NCI-H1436 treated with DMSO at 0.1 percent for 48 hours (cell line): ENCODE data around the gene DAP3.
A peak's percentile ranks its signal among the peaks of the same experiment; 100 is the strongest.
"Not testable (repeated sequence)": the region's sequence is repeated elsewhere in the genome, so short reads cannot be mapped to it uniquely, and the experiment has no call there.

Experiments
- DNase-seq: peaks from one replicate; lab custom pipeline; 2025; lab: John Stamatoyannopoulos, UW

DAP3 gene

DNA sequence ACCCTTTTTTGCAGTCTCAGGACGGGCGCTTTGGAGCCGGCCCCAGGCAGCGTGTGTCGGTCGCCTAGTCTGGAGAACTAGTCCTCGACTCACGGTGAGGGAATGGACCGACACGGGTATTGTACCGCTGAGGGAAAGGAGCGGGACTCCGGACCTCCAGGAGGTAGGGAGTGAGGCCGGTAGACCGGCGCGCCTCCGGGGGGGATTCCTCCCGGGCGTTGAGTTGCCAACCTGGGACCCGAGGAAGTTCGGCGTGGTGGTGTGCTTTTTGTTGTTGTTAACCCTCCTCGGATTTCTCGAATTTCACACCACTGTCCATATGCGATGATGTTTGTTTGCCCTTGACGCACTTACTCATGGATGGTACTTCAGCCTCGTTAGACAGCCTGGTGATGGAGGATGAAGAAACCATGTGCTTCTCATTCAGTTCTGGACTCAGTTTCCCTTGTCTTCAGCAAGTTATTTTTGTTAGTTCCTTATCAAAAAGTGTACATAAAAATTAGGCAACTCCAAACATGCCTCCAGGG is at the start of gene DAP3:
TSS of gene DAP3 (plus strand) at position 11 of the 527 bp plus-strand sequence. CDS start 20,689 bp downstream, outside the sequence.
- DNase-seq: not testable (repeated sequence)

DNA sequence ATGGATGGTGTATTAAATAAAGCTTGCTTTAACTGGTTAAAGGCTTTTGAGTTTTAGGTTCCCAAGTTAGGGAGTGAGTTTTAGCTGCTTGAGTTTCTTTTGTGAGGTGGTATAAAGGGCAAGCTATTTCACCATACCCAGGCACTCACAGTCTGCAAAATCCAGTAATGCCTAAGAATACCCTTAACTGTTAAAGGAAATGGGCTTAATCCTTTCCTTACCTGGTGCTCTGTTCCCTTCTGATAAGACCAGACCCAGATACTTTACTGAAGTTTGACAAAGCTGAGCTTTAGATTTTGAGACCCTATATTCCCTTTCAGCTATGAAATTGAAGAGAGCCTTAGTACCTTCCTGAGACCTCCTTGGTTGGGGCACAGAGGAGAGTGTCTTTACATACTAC is 48.5 kb upstream of the DAP3 start:
- no peak for DNase-seq

DNA sequence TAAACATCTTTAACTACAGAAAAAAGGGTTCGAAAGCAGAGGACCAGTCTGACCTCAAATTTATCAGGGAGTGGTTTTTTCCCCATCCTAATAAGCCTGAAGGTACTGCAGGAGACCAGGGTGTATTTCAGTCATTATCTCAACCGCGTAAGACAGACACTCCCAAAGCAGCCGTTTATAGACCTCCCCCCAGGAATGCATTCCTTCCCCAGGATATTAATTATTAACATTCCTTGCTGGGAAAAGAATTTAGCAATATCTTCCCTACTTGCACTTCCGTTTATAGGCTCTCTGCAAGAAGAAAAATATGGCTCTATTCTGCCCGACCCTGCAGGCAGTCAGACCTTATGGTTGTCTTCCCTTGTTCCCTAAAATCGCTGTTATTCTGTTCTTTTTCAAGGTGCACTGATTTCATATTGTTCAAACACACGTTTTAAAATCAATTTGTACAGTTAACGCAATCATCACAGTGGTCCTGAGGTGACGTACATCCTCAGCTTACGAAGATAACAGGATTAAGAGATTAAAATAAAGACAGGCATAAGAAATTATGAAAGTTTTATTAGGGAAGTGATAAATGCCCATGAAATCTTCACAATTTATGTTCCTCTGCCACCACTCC is 46.2 kb upstream of the DAP3 start:
- not testable (repeated sequence) for DNase-seq

DNA sequence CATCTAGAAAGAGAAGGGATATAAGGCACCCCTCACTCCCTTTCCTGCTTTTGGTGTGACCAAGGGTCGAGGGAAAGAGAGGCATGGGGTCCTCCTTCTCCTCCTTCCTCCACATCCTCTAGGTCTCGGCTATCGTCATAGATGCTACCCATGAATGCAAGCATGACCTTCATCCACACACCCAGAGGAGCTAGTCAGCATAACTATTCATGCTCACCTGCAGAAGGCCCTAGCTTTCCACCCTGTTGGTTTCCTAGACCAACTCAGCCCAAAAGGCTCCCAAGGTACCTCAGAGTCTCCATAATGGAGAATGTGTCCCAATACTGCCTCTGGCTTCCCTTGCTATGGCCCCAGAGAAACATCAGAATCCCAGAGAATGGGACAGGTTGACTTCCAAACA is 45.7 kb upstream of the DAP3 start:
- no peak for DNase-seq

DNA sequence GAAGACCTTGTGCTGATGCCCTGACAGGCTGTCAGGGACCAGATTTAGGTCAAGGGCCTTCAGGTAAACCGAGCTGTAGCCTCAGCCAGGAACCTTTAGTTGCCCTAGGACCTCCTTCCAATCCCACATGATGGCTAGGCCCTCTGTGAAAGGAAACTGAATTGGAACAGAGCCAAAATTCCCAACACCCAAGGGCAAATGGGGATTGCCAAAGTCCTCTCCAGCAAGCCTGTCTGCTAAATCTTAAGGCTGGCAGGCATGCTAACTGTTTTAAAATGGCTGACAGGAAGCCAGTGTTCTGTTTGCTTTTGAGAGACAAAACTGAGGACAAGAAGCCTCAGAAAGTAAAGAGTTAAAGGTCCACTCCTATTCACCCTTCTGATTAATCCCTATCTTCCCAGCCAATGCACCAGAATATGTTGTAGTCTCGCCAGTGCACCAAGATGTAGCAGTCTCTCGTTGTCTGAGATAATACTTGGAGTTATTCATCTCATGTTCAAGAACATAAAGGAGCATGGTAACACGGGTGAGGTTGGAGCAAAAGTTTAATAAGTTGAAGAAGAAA is 43.8 kb upstream of the DAP3 start:
- DNase-seq: no peak

DNA sequence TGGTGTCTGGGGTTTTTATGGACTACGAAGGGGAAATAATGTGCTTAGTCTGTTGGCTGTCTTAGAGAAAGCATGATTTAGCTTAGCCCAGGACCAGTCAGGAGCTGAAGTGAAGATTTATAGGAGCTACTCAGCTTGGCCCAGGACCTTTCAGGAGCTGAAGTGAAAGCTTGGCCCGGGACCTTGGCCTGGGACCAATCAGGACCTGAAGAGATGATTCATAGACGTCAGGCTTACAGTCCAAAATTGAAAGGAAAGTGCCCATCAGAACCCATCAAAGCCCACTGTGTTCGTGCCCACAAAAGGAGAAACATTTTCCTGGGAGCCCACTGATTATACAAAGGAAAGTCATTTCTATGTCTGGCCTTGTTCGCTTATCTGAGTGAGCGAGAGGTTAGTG is 43.2 kb upstream of the DAP3 start:
- no peak for DNase-seq

DNA sequence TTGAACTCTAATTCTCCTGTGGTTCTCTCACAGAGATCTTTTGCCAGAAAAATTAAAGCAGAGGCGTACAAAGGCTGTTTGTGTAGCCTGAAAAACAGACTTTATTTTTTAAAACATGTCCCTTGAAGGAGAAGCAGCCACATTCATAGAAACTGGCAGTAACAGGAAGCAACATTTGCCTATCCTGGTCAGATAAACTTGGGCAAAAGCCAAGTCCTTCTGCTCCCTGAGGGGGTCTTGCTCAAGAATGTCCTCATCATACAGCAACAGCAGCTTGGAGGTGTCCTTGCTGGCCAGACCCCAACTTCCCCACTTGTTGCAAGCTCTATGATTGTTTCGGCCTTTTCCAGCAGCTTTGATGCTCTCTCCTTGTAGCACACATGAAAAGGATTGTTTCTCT is 42.6 kb upstream of the DAP3 start:
- no peak for DNase-seq

DNA sequence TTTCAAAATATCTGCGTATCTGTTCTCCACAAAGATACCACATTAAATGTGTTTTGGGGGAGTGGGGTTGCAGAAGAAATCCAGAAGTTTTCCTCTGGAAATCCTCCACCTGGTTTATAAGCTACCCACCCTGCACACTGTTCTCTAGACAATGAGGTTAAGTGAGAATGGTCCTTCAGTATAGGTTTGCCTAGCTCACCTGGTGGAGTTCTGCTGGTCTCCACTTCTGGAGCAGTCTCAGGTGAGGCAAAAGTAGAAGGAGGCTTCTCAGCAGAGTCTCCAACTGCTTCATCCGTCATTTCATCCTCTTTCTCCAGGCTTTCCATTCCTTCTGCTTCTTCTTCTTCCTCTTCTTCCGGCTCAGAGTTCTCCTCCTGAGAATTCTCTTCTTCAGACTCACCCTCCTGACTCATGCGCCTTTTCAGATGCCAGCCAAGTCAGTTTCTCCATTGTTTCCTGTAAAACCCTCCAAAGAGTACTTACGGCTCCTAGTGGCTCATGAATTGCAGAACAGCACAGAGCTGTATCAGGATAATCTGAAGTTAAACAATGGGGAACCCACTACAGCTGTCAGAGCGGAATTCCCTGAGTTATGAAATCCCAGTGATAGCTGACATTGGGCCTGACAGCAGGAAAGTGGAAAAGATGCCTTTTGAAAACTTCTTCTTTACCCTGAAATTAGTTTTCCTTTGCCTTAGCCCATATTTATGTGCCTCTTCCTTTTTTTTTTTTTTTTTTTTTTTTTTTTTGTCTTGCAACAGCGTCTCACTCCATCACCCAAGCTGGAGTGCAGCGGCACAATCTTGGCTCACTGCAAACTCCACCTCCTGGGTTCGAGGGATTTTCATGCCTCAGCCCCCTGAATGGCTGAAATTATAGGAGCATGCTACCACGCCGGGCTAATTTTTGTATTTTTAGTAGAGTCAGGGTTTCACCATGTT is 40.4 kb upstream of the DAP3 start:
- no peak for DNase-seq

DNA sequence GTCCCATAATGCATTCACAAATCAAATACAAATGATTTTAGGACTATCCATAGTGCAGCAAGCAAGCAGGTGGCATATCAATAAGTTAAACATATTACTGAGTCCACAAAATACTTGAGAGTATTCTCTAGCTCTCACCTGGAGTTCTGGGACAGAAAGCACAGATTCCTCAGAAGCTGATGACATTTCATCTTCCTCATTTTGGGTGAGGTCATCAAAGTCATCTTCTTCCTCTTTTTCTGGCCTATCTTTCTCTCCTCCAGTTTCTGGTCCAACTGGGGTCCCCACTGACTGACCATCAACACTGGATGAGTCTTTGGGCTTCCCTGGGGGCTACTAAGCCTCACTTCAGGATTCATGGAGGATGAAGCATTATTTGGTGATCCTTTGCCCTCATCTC is 39.2 kb upstream of the DAP3 start:
- DNase-seq: no peak

DNA sequence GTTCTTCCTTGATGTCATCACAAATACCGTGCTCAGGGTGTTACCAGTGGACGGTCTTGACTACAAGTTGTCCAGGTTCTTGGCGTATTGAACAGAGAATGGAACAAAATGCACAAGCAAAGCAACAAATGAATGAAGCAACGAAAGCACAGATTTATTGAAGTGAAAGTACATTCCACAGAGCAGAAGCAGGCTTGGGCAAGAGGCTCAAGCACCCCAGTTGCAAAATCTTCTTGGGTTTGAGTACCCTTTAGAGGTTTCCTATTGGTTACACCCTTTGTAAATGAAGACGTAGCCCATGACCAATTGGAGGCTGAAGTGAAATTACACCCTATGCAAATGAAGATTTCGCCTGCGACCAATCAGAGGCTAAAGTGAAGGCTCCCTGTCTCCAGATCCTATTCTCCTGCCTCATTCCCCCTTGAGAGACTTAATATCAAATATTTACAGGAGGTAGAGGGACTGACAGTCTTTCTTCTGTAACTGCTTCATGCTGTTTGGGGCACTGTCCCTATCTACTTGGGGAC is 38.6 kb upstream of the DAP3 start:
- DNase-seq: no peak

DNA sequence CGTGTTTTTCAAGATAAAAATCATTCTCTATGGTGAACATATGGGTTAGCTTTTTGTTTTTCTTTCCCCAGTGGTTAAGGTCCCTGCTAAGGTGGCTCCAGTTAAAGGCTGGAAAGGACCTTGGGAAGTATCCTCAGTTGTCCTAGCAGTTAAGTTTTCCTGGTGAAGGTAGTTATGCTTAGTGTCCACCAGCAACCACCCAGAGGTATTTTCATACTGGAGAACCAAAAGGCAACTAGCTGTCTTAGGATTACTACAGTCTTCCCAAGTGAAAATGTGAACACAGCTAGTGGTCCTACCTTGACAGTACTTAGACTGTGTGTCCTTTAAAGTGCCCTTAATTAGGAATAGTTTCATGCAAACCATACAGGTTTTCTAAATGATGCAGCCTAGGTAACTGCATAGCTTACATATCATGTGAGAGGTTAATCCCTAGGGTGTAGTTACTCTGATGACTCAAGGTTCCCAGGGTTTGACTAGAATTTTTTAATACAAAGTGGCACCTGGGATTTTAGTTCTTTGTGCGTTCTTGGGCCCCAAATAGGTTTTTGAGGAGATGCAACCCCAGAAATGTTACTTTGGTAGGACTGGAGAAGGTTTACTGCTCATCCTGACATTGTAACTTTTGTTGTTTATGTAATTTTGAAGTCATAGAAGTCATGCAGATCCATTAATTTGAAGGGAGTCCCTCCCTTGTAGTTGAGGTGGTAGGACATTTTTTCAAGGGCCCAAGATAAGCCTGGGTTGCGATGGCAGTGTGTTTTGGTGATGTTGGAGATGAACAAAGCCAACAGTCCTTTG is 36.8 kb upstream of the DAP3 start:
- peak; percentile 41 for DNase-seq

DNA sequence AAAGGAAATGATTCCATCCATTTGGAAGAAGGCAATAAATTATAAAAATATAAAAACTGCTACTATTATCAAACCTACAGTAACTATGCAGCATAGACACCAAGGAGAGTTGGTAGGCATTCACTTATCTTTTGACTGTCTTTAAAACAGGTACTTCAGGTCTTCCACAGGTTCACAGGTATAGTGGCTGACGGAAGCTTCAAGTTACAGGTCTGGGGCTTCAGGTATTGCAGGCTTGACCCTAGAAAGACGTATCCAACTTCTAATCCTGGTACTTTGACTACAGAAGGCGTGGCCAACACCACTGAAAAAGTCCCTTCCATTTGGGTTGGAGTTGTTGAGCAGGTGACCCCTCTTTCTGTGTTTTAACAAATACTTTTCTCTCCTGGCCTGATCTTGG is 35.9 kb upstream of the DAP3 start:
- DNase-seq: no peak

DNA sequence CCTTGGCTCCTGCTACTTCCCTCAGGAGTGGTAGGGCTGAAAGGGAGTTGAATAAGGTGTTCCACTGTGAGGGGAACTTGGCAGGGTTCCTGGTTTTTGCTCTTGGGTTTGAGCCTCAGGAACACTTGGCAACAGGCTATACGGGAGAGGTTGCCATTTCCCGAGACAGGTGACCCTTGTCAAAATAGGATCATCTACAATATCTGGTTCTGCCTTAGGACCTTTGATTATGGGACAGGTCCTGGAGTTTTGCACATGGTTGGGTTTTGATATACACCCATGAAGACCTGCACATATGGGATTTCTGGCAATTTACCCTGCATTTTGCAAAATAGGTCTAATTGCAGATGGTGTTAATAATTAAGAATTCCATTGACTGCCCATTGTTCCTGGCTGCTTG is 31.4 kb upstream of the DAP3 start:
- DNase-seq: no peak

DNA sequence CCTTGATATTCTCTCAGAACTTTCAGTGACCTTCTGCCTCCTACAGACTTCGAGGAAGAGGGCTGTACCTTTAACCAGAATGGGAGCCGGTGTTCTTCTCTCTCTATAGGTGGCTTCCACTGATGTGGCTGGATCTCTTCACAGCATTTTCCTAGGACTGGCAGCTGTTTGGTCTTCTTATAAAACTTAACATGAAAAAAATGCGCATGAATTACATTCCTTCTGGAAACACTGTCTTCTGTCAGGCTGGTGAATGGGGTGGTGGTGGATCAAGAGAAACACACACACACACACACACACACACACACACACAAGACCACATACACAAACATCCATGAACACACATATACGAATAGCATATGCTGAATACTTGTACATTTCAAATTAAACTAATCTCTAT is 27.7 kb upstream of the DAP3 start:
- DNase-seq: not testable (repeated sequence)

DNA sequence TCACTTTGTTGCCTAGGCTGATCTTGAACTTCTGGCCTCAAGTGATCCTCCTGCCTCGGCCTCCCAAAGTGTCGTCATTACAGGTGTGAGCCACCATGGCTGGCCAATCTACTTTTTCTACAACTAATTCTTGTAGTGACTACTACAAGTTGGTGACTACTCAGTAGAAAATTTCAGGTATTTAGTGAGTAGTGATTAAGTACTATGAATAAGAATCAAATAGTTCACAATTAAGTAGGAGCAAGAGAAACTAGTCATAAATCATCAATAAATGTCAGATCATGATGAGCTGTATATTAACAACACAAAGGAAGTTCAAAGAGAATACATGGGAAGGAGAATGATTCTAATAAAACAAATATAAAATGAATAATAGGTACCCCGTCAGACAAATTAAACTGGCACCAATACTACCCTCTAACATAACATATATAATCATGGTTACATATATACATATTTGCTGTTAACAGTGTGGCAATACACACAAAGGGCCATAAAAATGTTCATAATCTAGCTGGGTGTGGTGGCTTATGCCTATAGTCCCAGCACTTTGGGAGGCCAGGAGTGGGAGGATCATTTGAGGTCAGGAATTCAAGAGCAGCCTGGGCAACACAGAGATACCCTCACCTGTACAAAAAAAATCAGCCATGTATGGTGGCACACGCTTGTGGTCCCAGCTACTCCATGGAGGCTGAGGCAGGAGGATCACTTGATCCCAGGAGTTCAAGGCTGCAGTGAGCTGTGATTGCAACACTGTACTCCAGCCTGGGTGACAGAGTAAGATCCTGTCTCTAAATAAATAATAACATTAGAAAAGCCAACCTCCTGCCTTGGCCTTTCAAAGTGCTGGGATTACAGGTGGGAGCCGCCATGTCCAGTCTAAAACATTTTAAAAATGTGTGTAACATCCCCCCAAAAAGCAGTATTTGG is 19.4 kb upstream of the DAP3 start:
- DNase-seq: no peak

DNA sequence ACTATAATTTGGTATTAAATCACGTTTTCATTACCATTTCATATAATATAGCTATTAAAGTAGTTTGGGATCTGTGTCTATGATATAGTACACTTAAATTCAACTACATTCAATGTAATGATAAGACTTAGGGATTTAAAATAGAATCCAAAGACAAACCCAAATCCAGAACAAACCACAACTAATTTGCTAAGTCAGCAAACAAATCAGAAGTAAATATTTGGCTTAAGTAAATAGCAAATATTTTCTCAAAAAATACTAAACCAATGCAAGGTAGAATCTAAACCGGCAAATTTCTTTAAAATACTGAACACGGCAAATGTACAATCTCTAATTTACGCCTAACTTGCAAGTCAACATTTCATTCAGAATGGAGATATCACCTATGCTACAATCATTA is 17.1 kb upstream of the DAP3 start:
- no peak for DNase-seq

DNA sequence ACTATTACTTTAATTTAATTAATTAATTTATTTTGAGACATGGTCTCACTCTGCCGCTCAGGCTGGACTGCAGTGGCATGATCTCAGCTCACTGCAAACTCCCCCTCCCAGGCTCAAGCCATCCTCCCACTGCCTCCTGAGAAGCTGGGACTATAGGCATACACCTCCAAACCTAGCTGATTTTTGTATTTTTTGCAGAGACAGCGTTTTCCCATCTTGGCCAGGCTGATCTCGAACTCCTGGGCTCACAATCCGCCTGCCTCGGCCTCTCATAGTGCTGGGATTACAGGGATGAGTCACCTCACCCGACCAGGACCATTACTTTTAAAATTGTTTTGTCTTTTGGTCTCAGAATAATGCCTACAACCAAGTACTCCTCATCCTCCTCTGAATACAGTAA is 15.9 kb upstream of the DAP3 start:
- no peak for DNase-seq

DNA sequence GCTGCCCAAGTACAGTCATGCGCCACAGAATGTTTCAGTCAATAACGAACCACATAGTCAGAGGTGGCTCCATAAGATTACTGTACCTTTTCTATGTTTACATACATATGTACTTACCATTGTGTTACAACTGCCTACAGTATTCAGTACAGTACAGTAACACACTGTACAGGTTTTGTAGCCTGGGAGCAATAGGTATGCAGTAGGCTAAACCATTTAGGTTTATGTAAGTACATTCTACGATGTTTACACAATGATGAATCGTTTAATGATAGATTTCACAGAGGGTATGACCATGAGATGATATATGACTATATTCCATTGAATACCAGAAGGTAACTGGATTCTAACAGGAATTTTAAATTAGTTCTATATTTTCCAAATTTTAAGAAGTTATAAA is 10.9 kb upstream of the DAP3 start:
- DNase-seq: no peak

DNA sequence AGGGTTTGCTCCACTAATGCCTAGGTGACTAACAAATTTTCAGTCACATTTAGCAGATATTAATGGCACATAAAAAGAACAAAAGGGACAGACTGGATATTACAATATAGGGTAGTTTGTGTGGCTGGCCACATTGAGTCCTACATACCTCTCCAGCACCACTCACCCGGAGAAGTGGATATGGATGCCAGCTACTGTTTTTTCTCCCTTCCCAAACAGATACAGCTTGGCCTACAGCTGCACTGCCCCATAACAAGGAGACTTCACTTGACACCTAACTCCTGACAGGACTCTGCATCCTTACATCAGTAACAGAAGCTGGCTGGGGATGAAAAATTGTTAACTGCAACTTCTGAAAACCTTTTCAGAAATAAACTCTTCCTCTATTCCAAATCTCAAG is 9.9 kb upstream of the DAP3 start:
- not testable (repeated sequence) for DNase-seq

DNA sequence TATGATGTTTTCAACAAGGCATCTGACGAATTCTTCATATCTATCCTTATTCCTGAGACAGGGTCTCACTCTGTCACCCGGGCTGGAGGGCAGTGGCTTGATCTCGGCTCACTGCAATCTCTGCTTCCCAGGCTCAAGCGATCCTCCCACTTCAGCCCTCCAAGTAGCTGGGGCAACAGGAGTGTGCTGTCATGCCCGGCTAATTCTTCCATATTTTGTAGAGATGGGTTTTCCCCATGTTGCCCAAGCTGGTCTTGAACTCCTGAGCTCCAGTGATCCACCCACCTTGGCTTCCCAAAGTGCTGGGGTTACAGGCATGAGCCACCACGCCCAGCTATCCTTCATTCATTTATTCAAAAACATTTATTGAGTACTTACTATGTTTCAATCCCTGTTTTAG is 8.4 kb upstream of the DAP3 start:
- no peak for DNase-seq

DNA sequence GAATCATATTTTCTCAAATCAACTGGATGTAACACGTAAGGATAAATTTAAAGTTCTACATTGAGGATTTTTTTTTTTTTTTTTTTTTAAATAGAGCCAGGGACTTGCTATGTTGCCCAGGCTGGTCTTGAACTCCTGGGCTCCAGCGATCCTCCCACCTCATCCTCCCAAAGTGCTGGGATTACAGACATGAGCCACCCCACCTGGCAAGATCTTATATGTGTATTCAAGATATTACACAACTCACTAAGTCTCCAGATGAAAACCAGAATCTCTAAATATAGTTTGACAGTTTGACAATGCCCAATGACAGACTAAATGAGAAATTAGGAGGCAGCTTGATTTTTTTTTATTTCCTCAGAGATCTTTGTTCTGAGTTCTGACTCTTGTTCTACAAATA is 7.1 kb upstream of the DAP3 start:
- DNase-seq: no peak
